K562 (cell line): ENCODE data around the gene GRIN1. TPM values are rescaled to one million over a fixed set of nuclear protein-coding genes. Genes with fewer than 3 reads are reported as not detected.
A peak's percentile ranks its signal among the peaks of the same experiment; 100 is the strongest.

Experiments
- ATAC-seq: fragments of 200-7000 bp; cut with Tn5 transposase; 3 replicates; pipeline ENCODE4 v1.9.1; 2020; ENCODE audit warnings: moderate library complexity
- BruUV-seq: library from RNA; stranded (reverse); fragments of 400-500 nt; replicated peaks from 2 replicates; lab custom pipeline; 2021; lab: Mats Ljungman, UMichigan
- CTCF ChIA-PET: fragments of 300-600 bp; formaldehyde crosslinking; extraction: SDS; loops from one replicate; lab custom pipeline; 2021; ENCODE audit warnings: low intra/inter-chr PET ratio; lab: Yijun Ruan, JAX
- POLR2A ChIA-PET: fragments of 300-600, 350-650 bp; sonication (Branson Sonifier 250); formaldehyde crosslinking; extraction: SDS; loops from one replicate; lab custom pipeline; 2021; ENCODE audit warnings: antibody characterized with exemption, inconsistent platforms; lab: Yijun Ruan, JAX
- DNase-seq, 4 experiments: peaks; one replicate each; pipeline versions ENCODE4 v3.0.0 to v3.0.0-alpha.2; 2011 to 2018; ENCODE audit warnings: low spot score in 3 of 4, mixed read lengths in 3 of 4; ENCODE audit errors: extremely low read depth in 1 of 4
- FAIRE-seq: peaks from 2 replicates; lab custom pipeline; 2011; peaks lifted over from hg19 to GRCh38; lab: Jason Lieb, UNC
- H2AFZ ChIP-seq: 2 replicates; pipeline ENCODE4 v1.6.0; 2011; ENCODE audit warnings: low read depth, low read length, control low read depth, inconsistent platforms
- H3K27ac ChIP-seq: fragments of 200-600 bp; 3 replicates; pipeline ENCODE4 v1.8.0; 2011; ENCODE audit warnings: low read depth, mild to moderate bottlenecking, control low read depth, inconsistent platforms, low read length, moderate library complexity, mixed read lengths; ENCODE audit errors: extremely low read depth
- H3K27me3 ChIP-seq, 2 experiments: fragments of 300-600 bp in 1 of 2; 2 replicates in 1 of 2; 3 replicates in 1 of 2; pipeline versions ENCODE4 v1.6.0 to v1.8.0; 2011; ENCODE audit warnings: inconsistent platforms in 2 of 2, low read length in 2 of 2, mild to moderate bottlenecking in 1 of 2, mixed read lengths in 1 of 2, moderate library complexity in 1 of 2; ENCODE audit not compliant: control insufficient read depth in 2 of 2, insufficient read depth in 2 of 2
- H3K36me3 ChIP-seq: fragments of 300-600 bp; 3 replicates; pipeline ENCODE4 v1.8.0; 2011; ENCODE audit warnings: mild to moderate bottlenecking, low read length, inconsistent platforms; ENCODE audit not compliant: control insufficient read depth, insufficient read depth
- H3K4me1 ChIP-seq, 2 experiments: fragments of 200-600 bp in 1 of 2; replicated peaks in 1 of 2; 2 replicates in 1 of 2; 3 replicates in 1 of 2; pipeline versions ENCODE4 v1.5.1 to v1.8.0; 2011; ENCODE audit warnings: inconsistent platforms in 2 of 2, low read length in 2 of 2, mild to moderate bottlenecking in 1 of 2, mixed read lengths in 1 of 2, moderate library complexity in 1 of 2; ENCODE audit not compliant: control insufficient read depth in 2 of 2, insufficient read depth in 2 of 2
- H3K4me2 ChIP-seq: 2 replicates; pipeline ENCODE4 v1.6.1; 2011; ENCODE audit warnings: low read length, control low read depth, inconsistent platforms, mixed read lengths; ENCODE audit not compliant: insufficient read depth
- H3K4me3 ChIP-seq: fragments of 200-600 bp; sonication (generic), shearing (Covaris generic); 2 replicates; pipeline ENCODE4 v1.5.1; 2016; ENCODE audit warnings: control low read depth, inconsistent platforms
- H3K79me2 ChIP-seq: fragments of 200-600 bp; 3 replicates; pipeline ENCODE4 v1.8.0; 2011; ENCODE audit warnings: low read length, inconsistent platforms; ENCODE audit not compliant: control insufficient read depth, insufficient read depth
- H3K9ac ChIP-seq, 2 experiments: 2 replicates each; pipeline versions ENCODE4 v1.6.0 to v1.6.1; 2011; ENCODE audit warnings: low read depth in 2 of 2, low read length in 2 of 2, control low read depth in 1 of 2, inconsistent platforms in 1 of 2, mild to moderate bottlenecking in 1 of 2, mixed read lengths in 1 of 2; ENCODE audit not compliant: insufficient read depth in 1 of 2
- H3K9me1 ChIP-seq: one replicate; pipeline ENCODE4 v1.6.0; 2011; ENCODE audit warnings: inconsistent platforms, mild to moderate bottlenecking, low read length, moderate library complexity; ENCODE audit not compliant: control insufficient read depth, insufficient read depth
- H3K9me3 ChIP-seq: replicated peaks from 2 replicates; pipeline ENCODE4 v1.5.1; 2011; ENCODE audit warnings: low read depth, low read length, inconsistent platforms; ENCODE audit not compliant: control insufficient read depth, insufficient read depth
- H4K20me1 ChIP-seq: replicated peaks from 2 replicates; pipeline ENCODE4 v1.6.1; 2011; ENCODE audit warnings: low read length, inconsistent platforms, mixed read lengths; ENCODE audit not compliant: control insufficient read depth, insufficient read depth
- ERF ChIP-seq: fragments of 450-650 bp; formaldehyde crosslinking; IDR thresholded peaks from 2 replicates; pipeline ENCODE4 v1.4.0; 2020; ENCODE audit warnings: mild to moderate bottlenecking, mixed read lengths
- FOSL1 ChIP-seq: fragments of 200-800 bp; sonication (Bioruptor generic); conservative IDR thresholded peaks from 2 replicates; pipeline ENCODE4 v1.6.1; 2016; ENCODE audit warnings: missing genetic modification characterization, missing compliant biosample characterization
- SP1 ChIP-seq: sonication (generic); formaldehyde crosslinking; IDR thresholded peaks from 2 replicates; pipeline ENCODE4 v1.8.1; 2022; ENCODE audit warnings: mild to moderate bottlenecking, missing genetic modification reagents
- ZNF165 ChIP-seq: fragments of 250-450 bp; sonication (Bioruptor Pico); IDR thresholded peaks from 2 replicates; pipeline ENCODE4 v1.4.0; 2020; ENCODE audit warnings: borderline replicate concordance
- WGBS: fragments of 100-300 bp; shearing (Covaris generic); methylation state at CpG from one replicate; pipeline ENCODE4 v1.1.6; 2016; ENCODE audit warnings: low coverage, mixed read lengths; ENCODE audit not compliant: insufficient coverage; ENCODE audit errors: missing lambda C conversion rate; 5-methylcytosine and 5-hydroxymethylcytosine counted together
- in situ Hi-C: fragments of 300-500 bp; cut with MboI; formaldehyde crosslinking; loops from 4 replicates; pipeline ENCODE4 v1.15.0; 2018; ENCODE audit warnings: inconsistent platforms, mixed read lengths
- intact Hi-C: fragments of 100-400 bp; cut with micrococcal nuclease; formaldehyde crosslinking; loops from 2 replicates; pipeline ENCODE4 v1.14.2; 2022
- polyA plus RNA-seq, 8 experiments: library from polyadenylated mRNA; depleted of rRNA in 4 of 8; stranded (reverse) in 5 of 8; unstranded in 3 of 8; fragments of >200 nt; fragmentation: Nextera tagmentation in 2 of 8; fragmentation: Illumina TruSeq in 1 of 8; extraction: Ambion mirVana in 2 of 8; extraction: Trizol in 1 of 8; gene quantifications; 2 replicates each; pipeline versions ENCODE4 v1.2.1 to v1.2.3, GENCODE V29; 2011 to 2014; ENCODE audit warnings: inconsistent platforms in 1 of 8, missing spikeins in 1 of 8
- total RNA-seq, 7 experiments: library from RNA; depleted of rRNA in 6 of 7; stranded (reverse); fragments of >200 nt in 6 of 7; fragmentation: Illumina TruSeq in 2 of 7; extraction: Trizol in 2 of 7; gene quantifications; 2 replicates each; pipeline versions ENCODE4 v1.2.1 to v1.2.3, GENCODE V29; 2011 to 2021; ENCODE audit warnings: low replicate concordance in 1 of 7
- TF ChIP-seq, protein P1 (sequence below): fragments of 450-650 bp; IDR thresholded peaks from 2 replicates; pipeline ENCODE4 v1.6.1; 2016; ENCODE audit warnings: antibody characterized with exemption

The GRIN1 gene
- total and polyA plus RNA-seq, 9 of the 15 experiments (the other 6 are each of a cell fraction or from before 2014, with no cell fraction given) = 0.03 to 0.35 (median 0.16) TPM; not detected in 6

DNA sequence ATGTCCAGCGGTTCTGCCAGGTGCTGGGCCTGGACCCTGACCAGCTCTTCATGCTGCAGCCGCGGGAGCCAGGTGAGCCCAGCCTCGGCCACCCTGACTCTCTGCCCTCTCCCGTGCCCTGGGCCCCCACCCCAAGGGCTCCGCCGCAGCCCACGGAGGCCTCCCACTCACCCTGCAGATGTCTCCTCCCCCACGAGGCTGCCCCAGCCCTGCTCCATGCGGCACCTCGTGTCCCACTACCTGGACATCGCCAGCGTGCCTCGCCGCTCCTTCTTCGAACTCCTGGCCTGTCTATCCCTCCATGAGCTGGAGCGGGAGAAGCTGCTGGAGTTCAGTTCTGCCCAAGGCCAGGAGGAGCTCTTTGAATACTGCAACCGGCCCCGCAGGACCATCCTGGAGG lies 75.7 kb downstream of the GRIN1 start:
- H3K79me2 ChIP-seq = peaks cover 18% of the 10 kb centered on the region; the same call in 2 of the 3 replicates
- H3K9me1 ChIP-seq = no peaks in the 10 kb centered on the region
- no peak overlapping the region for H3K4me2 ChIP-seq
- 84% methylated on average over 18 of the region's 19 CpGs for whole genome bisulfite sequencing
- H2AFZ ChIP-seq = no peak overlapping the region
- H3K4me1 ChIP-seq = peaks cover 25 to 73% of the 10 kb centered on the region in 2 experiments
- ATAC-seq (no peak), FAIRE-seq (no peak), DNase-seq (no peak)
- no peak overlapping the region for H3K4me3 ChIP-seq
- TF ChIP-seq ZNF165 (no peak), FOSL1 (tag) (no peak), SP1 (CRISPR knock-in tag) (0 out of 2 replicates have a peak, but pooled peaks have one; percentile 21), ERF (CRISPR knock-in tag) (no peak)
- TF ChIP-seq, protein P1, sequence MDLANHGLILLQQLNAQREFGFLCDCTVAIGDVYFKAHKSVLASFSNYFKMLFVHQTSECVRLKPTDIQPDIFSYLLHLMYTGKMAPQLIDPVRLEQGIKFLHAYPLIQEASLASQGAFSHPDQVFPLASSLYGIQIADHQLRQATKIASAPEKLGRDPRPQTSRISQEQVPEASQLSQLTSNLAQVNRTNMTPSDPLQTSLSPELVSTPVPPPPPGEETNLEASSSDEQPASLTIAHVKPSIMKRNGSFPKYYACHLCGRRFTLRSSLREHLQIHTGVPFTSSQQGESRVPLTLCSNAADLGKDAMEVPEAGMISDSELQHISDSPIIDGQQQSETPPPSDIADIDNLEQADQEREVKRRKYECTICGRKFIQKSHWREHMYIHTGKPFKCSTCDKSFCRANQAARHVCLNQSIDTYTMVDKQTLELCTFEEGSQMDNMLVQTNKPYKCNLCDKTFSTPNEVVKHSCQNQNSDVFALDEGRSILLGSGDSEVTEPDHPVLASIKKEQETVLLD = no peak
- peaks cover 43% of the 10 kb centered on the region; the same call in 2 of the 3 replicates for H3K36me3 ChIP-seq
- intact Hi-C loops (no loop called here), in situ Hi-C loops (no loop called here)
- ChIA-PET CTCF (no interaction called here), POLR2A (interaction anchor here (0.7 to 1.2 kb wide), 3 partner anchors 26 to 31 kb away, joined by 3 to 4 read pairs (median 3); partner anchors contain the start of gene TUBB4B)
- H3K9me3 ChIP-seq = no peaks in the 10 kb centered on the region
- H3K9ac ChIP-seq = no peak overlapping the region; a peak in 1 of 4 replicates
- no peak overlapping the region for H3K27ac ChIP-seq
- BruUV-seq = no TSS peak
- peaks cover 3% of the 10 kb centered on the region; the same call in 1 of the 2 replicates for H4K20me1 ChIP-seq
- no peaks in the 10 kb centered on the region for H3K27me3 ChIP-seq
